Breast epithelium (tissue), 3 donors: ENCODE results near the gene CLTCL1.

Source experiments
- CTCF ChIP-seq, 3 donors: fragments of 450-650 bp; IDR thresholded peaks; one replicate each; pipeline ENCODE4 v1.5.1; 2016 to 2017; ENCODE audit warnings: antibody characterized with exemption in 3 of 3, mild to moderate bottlenecking in 3 of 3, moderate library complexity in 3 of 3
- POLR2A ChIP-seq: fragments of 450-650 bp; IDR thresholded peaks from one replicate; pipeline ENCODE4 v1.6.1; 2016; ENCODE audit warnings: antibody characterized with exemption, mild to moderate bottlenecking, moderate library complexity
- POLR2AphosphoS5 ChIP-seq, 3 donors: sonication (generic); formaldehyde crosslinking; IDR thresholded peaks; one replicate each; pipeline ENCODE4 v1.6.1; 2017; ENCODE audit warnings: antibody characterized with exemption in 3 of 3

- no peak for TF ChIP-seq CTCF (IDR thresholded peaks at IDR 0.05)
- TF ChIP-seq POLR2A: no peak
- TF ChIP-seq POLR2AphosphoS5 (IDR thresholded peaks at IDR 0.05): no peak
Measured at GRCh38 chr22:19319281-19319680, 27.8 kb upstream of the CLTCL1 start.
